ENCODE data around the gene RREB1. TPM values are rescaled to one million over a fixed set of nuclear protein-coding genes. Genes with fewer than 3 reads are reported as not detected.

Gene RREB1
- total and polyA plus RNA-seq, 2 of the 4 experiments (the other 2 are of a cell fraction) = 8.4 to 14.5 TPM

DNA sequence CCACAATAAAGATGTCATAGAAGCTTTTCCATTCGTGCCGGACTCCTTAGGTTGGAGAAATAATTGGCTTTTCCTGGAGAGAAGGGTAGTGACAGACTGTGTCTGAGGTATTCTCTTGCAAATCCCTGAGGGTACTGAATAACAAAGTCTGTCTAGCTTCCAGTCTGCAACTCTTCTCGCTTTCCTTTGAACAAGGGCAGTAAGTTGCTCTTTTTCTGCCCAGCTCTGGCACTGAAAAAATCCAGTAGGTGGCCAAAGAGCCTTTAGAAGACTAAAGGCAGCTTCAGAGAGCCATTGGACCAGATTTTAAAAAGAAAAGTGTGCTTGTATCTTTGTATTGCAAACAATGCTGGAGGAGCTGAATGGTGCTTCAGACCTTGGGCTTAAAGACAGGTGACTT lies 20.7 kb upstream of the RREB1 start:
- WGBS, 2 experiments (ENCODE audit: extremely low coverage in 2 of 2, insufficient read length in 1 of 2) = 20% methylated on average over 1 of the region's 3 CpGs; no CpG with 5 or more reads in 1 of the 2 experiments
- no peak overlapping the region for H3K4ac ChIP-seq (ENCODE audit: low read depth, low read length)
- no peak overlapping the region for H2BK5ac ChIP-seq (ENCODE audit: low read depth, low read length, poor library complexity, severe bottlenecking)
- no peaks in the 10 kb centered on the region for H4K20me1 ChIP-seq (ENCODE audit: insufficient read depth, low read length)
- H3K79me1 ChIP-seq (ENCODE audit: low read depth in 1 of 2, low read length in 2 of 2) = no peaks in the 10 kb centered on the region
- no peak overlapping the region for H2BK20ac ChIP-seq (ENCODE audit: low read depth, low read length)
- H3K9ac ChIP-seq (ENCODE audit: low read depth, low read length) = no peak overlapping the region
- ATAC-seq (ENCODE audit: low read depth) = peak; percentile 44
- ChIA-PET POLR2A (ENCODE audit: unreplicated experiment) (no interaction called here), CTCF (interaction anchor here (0.6 to 0.9 kb wide), 4 partner anchors 8 to 1513 kb away, joined by 3 to 5 read pairs (median 4); no protein-coding TSS in a partner anchor)
- intact Hi-C loops (cut with micrococcal nuclease) = no loop called here
- H3K18ac ChIP-seq (ENCODE audit: low read depth, low read length) = no peak overlapping the region; the same call in 1 of the 2 replicates
- TF ChIP-seq MAZ (IDR thresholded peaks at IDR 0.05; ENCODE audit: borderline replicate concordance, low read depth, low read length) = no peak
- TF ChIP-seq, protein P1, sequence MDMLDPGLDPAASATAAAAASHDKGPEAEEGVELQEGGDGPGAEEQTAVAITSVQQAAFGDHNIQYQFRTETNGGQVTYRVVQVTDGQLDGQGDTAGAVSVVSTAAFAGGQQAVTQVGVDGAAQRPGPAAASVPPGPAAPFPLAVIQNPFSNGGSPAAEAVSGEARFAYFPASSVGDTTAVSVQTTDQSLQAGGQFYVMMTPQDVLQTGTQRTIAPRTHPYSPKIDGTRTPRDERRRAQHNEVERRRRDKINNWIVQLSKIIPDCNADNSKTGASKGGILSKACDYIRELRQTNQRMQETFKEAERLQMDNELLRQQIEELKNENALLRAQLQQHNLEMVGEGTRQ (IDR thresholded peaks at IDR 0.05; ENCODE audit: low read depth, low read length) = no peak
- no peak for TF ChIP-seq SMC3 (IDR thresholded peaks at IDR 0.05; ENCODE audit: low read depth, low read length)
- TF ChIP-seq, protein P2, sequence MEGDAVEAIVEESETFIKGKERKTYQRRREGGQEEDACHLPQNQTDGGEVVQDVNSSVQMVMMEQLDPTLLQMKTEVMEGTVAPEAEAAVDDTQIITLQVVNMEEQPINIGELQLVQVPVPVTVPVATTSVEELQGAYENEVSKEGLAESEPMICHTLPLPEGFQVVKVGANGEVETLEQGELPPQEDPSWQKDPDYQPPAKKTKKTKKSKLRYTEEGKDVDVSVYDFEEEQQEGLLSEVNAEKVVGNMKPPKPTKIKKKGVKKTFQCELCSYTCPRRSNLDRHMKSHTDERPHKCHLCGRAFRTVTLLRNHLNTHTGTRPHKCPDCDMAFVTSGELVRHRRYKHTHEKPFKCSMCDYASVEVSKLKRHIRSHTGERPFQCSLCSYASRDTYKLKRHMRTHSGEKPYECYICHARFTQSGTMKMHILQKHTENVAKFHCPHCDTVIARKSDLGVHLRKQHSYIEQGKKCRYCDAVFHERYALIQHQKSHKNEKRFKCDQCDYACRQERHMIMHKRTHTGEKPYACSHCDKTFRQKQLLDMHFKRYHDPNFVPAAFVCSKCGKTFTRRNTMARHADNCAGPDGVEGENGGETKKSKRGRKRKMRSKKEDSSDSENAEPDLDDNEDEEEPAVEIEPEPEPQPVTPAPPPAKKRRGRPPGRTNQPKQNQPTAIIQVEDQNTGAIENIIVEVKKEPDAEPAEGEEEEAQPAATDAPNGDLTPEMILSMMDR (conservative IDR thresholded peaks at IDR 0.05; ENCODE audit: low read depth, low read length) = 0 out of 2 replicates have a peak, but pooled peaks have one; percentile 17
- H4K8ac ChIP-seq (ENCODE audit: low read depth in 2 of 2, low read length in 2 of 2) = 0 out of 4 replicates have a peak overlapping the region, but pooled peaks of 1 of the 2 experiments have one; percentile 9
- no peaks in the 10 kb centered on the region for H3K4me1 ChIP-seq (ENCODE audit: control insufficient read depth, insufficient read depth, low read length)
- dilution Hi-C loops (cut with HindIII; ENCODE audit: low sequenced_read_pairs, unreplicated experiment) = no loop called here
- H3K4me3 ChIP-seq (ENCODE audit: insufficient read depth, low read depth, low read length) = no peak overlapping the region; the same call in 1 of the 2 replicates
- no peak overlapping the region for H3K23ac ChIP-seq (ENCODE audit: low read depth, low read length)
- H3K4me2 ChIP-seq (ENCODE audit: low read depth, low read length) = peak overlapping the region; percentile 65
- no peak overlapping the region for H2AK5ac ChIP-seq (ENCODE audit: low read depth, low read length)
- H3K14ac ChIP-seq (replicated peaks; ENCODE audit: low read depth, low read length) = no peak overlapping the region
- H3K56ac ChIP-seq (ENCODE audit: extremely low read depth, insufficient read depth, low read length) = no peak overlapping the region
- H3K9me3 ChIP-seq (ENCODE audit: control insufficient read depth, insufficient read depth, low read length) = no peaks in the 10 kb centered on the region
- no peak overlapping the region for H4K91ac ChIP-seq (ENCODE audit: insufficient read depth, low read depth, low read length)
- no peaks in the 10 kb centered on the region for H3K27me3 ChIP-seq (ENCODE audit: control insufficient read depth, insufficient read depth, low read length)
- peak overlapping the region; percentile 12 for H2AFZ ChIP-seq (replicated peaks; ENCODE audit: low read length, poor library complexity)
- H4K5ac ChIP-seq (ENCODE audit: low read depth, low read length) = no peak overlapping the region
- DNase-seq = peak; percentile 10
- H2BK120ac ChIP-seq (ENCODE audit: low read depth, low read length) = no peak overlapping the region
- no peak overlapping the region for H2BK15ac ChIP-seq (ENCODE audit: low read depth, low read length)
- in situ Hi-C loops (cut with MboI; ENCODE audit: low sequenced_read_pairs) = no loop called here
- H3K9me1 ChIP-seq (ENCODE audit: insufficient read depth, low read length) = no peaks in the 10 kb centered on the region
- no peak overlapping the region for H2AK9ac ChIP-seq (replicated peaks; ENCODE audit: low read depth, low read length, poor library complexity)
- H3K36me3 ChIP-seq (ENCODE audit: control insufficient read depth, insufficient read depth, low read length) = no peaks in the 10 kb centered on the region
- no TSS peak for BruUV-seq (replicated peaks)
- H3K27ac ChIP-seq (ENCODE audit: insufficient read depth, low read length) = no peak overlapping the region
